Neural cell (in vitro differentiated cells): ENCODE measurements around the gene CNKSR2.

Experiments used
- CTCF ChIP-seq: fragments of 450-650 bp; IDR thresholded peaks from 2 replicates; pipeline ENCODE4 v1.5.1; 2014; ENCODE audit warnings: antibody characterized with exemption, mild to moderate bottlenecking, moderate library complexity; ENCODE audit not compliant: poor library complexity, severe bottlenecking
- EP300 ChIP-seq: fragments of 450-650 bp; conservative IDR thresholded peaks from 2 replicates; pipeline ENCODE4 v1.6.1; 2014; ENCODE audit warnings: antibody characterized with exemption, mild to moderate bottlenecking, moderate library complexity; ENCODE audit not compliant: poor library complexity, severe bottlenecking
- EZH2 ChIP-seq: fragments of 200-600, 300-800 bp; shearing (Covaris generic), sonication (generic); IDR thresholded peaks from 2 replicates; pipeline ENCODE4 v1.6.1; 2014; ENCODE audit warnings: antibody characterized with exemption, low read length, borderline replicate concordance, mild to moderate bottlenecking; ENCODE audit not compliant: insufficient read depth, poor library complexity, severe bottlenecking
- MXI1 ChIP-seq: fragments of 450-650 bp; conservative IDR thresholded peaks from 2 replicates; pipeline ENCODE4 v1.6.1; 2014; ENCODE audit warnings: antibody characterized with exemption, mild to moderate bottlenecking; ENCODE audit not compliant: poor library complexity, severe bottlenecking
- POLR2AphosphoS5 ChIP-seq: IDR thresholded peaks from 2 replicates; pipeline ENCODE4 v1.6.1; 2012
- RAD21 ChIP-seq: fragments of 450-650 bp; conservative IDR thresholded peaks from 2 replicates; pipeline ENCODE4 v1.6.1; 2014; ENCODE audit warnings: antibody characterized with exemption, mild to moderate bottlenecking, moderate library complexity
- REST ChIP-seq: IDR thresholded peaks from 2 replicates; pipeline ENCODE4 v1.6.1; 2012; ENCODE audit warnings: borderline replicate concordance
- SMC3 ChIP-seq: fragments of 450-650 bp; conservative IDR thresholded peaks from 2 replicates; pipeline ENCODE4 v1.6.1; 2014; ENCODE audit warnings: antibody characterized with exemption, mild to moderate bottlenecking, moderate library complexity; ENCODE audit not compliant: poor library complexity
- TAF1 ChIP-seq: IDR thresholded peaks from 2 replicates; pipeline ENCODE4 v1.6.1; 2012; ENCODE audit warnings: low read depth

GRCh38 chrX:21528076-21528475 is 153.9 kb downstream of the CNKSR2 start:
- TF ChIP-seq REST (no peak), POLR2AphosphoS5 (no peak), EP300 (no peak), CTCF (no peak), EZH2 (no peak), RAD21 (no peak), SMC3 (no peak), TAF1 (no peak), MXI1 (no peak)
